Measurements from ENCODE around the gene FBXL7. TPM values are rescaled to one million over a fixed set of nuclear protein-coding genes. Genes with fewer than 3 reads are reported as not detected.

Gene FBXL7
- total and polyA plus RNA-seq, 2 experiments from 2014 or later: 4.5 to 15.2 TPM

- Histone ChIP-seq H3K4me2 (no peak overlapping the region), H4K20me1 (replicated peaks; ENCODE audit: insufficient read depth) (no peaks in the 10 kb centered on the region), H3K4me3 (no peak overlapping the region), H3K79me2 (replicated peaks; ENCODE audit: insufficient read depth) (no peaks in the 10 kb centered on the region), H3F3A (replicated peaks; ENCODE audit: low read depth) (no peaks in the 10 kb centered on the region), H2AFZ (no peak overlapping the region), H3K36me3 (ENCODE audit: insufficient read depth) (no peaks in the 10 kb centered on the region), H3K27ac (ENCODE audit: low read depth) (no peak overlapping the region), H3K4me1 (ENCODE audit: insufficient read depth) (no peaks in the 10 kb centered on the region; the same call in 1 of the 2 replicates), H3K27me3 (ENCODE audit: insufficient read depth) (no peaks in the 10 kb centered on the region), H3K9me2 (ENCODE audit: insufficient read depth) (no peaks in the 10 kb centered on the region)
- TF ChIP-seq ZNF331 (CRISPR knock-in tag; IDR thresholded peaks at IDR 0.05; ENCODE audit: low read depth): no peak
- Mint-ChIP-seq H3K4me1 (peaks cover 2% of the 10 kb centered on the region), H3K36me3 (ENCODE audit: low read depth) (no peaks in the 10 kb centered on the region), H3K9me3 (peaks cover 2% of the 10 kb centered on the region; the same call in 2 of the 3 replicates), H3K27ac (no peak overlapping the region), H3K27me3 (ENCODE audit: insufficient read depth, low read depth, poor library complexity) (peaks cover 2% of the 10 kb centered on the region), H3K4me3 (no peak overlapping the region)
- ATAC-seq (no peak), DNase-seq (ENCODE audit: low spot score) (no peak)
These were observed 321.5 kb downstream of the FBXL7 start for GRCh38 chr5:15821506-15821905.

DNA sequence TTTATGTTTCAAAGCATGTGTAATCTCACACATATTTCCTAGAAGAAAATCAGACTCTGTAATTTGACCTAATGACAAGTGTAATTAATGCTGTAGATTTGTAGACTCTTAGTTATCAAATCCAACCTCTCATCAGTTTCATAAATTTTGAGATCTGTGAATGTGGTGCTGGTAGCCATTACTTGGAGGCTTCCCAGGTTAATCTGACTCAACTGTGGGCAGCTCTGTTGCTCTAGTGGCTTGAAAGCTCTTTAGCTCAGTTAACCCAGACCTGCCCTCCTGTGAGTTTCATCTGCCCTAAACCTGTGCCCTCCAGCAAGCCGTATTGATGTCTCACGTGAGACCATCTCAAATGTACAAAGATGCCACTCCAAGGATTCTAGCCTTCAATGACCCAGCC is 323.4 kb downstream of the FBXL7 start:
- H3K36me3 ChIP-seq (ENCODE audit: insufficient read depth): no peaks in the 10 kb centered on the region
- Mint-ChIP-seq H3K4me3 (no peak overlapping the region), H3K27ac (no peak overlapping the region), H3K9me3 (no peaks in the 10 kb centered on the region; the same call in 1 of the 3 replicates), H3K27me3 (ENCODE audit: insufficient read depth, low read depth, poor library complexity) (peaks cover 2% of the 10 kb centered on the region), H3K4me1 (peaks cover 12% of the 10 kb centered on the region), H3K36me3 (ENCODE audit: low read depth) (no peaks in the 10 kb centered on the region)
- no peak overlapping the region for H3K4me2 ChIP-seq
- H3K79me2 ChIP-seq (replicated peaks; ENCODE audit: insufficient read depth): no peaks in the 10 kb centered on the region
- no peaks in the 10 kb centered on the region for H3K27me3 ChIP-seq (ENCODE audit: insufficient read depth)
- H3K4me3 ChIP-seq: no peak overlapping the region
- H3K27ac ChIP-seq (ENCODE audit: low read depth): no peak overlapping the region
- H4K20me1 ChIP-seq (replicated peaks; ENCODE audit: insufficient read depth): no peaks in the 10 kb centered on the region
- DNase-seq (ENCODE audit: low spot score): no peak
- H3F3A ChIP-seq (replicated peaks; ENCODE audit: low read depth): no peaks in the 10 kb centered on the region
- no peaks in the 10 kb centered on the region; the same call in 1 of the 2 replicates for H3K4me1 ChIP-seq (ENCODE audit: insufficient read depth)
- no peak overlapping the region for H2AFZ ChIP-seq
- H3K9me2 ChIP-seq (ENCODE audit: insufficient read depth): no peaks in the 10 kb centered on the region
- no peak for ATAC-seq
- TF ChIP-seq ETS1 (IDR thresholded peaks at IDR 0.05) (no peak), EZH2 (IDR thresholded peaks at IDR 0.05; ENCODE audit: low read depth, unreplicated experiment) (no peak), STAT1 (IDR thresholded peaks at IDR 0.05; ENCODE audit: unreplicated experiment) (no peak), REST (IDR thresholded peaks at IDR 0.05; ENCODE audit: unreplicated experiment) (no peak), ZNF114 (CRISPR knock-in tag; IDR thresholded peaks at IDR 0.05) (no peak), CREB1 (CRISPR knock-in tag; IDR thresholded peaks at IDR 0.05; ENCODE audit: low read depth) (no peak), POLR2AphosphoS5 (IDR thresholded peaks at IDR 0.05; ENCODE audit: low read depth) (no peak), JUNB (IDR thresholded peaks at IDR 0.05; ENCODE audit: unreplicated experiment) (no peak), ZNF331 (CRISPR knock-in tag; IDR thresholded peaks at IDR 0.05; ENCODE audit: low read depth) (no peak), NANOG (IDR thresholded peaks at IDR 0.05; ENCODE audit: borderline replicate concordance) (no peak)
- TF ChIP-seq, protein P1, sequence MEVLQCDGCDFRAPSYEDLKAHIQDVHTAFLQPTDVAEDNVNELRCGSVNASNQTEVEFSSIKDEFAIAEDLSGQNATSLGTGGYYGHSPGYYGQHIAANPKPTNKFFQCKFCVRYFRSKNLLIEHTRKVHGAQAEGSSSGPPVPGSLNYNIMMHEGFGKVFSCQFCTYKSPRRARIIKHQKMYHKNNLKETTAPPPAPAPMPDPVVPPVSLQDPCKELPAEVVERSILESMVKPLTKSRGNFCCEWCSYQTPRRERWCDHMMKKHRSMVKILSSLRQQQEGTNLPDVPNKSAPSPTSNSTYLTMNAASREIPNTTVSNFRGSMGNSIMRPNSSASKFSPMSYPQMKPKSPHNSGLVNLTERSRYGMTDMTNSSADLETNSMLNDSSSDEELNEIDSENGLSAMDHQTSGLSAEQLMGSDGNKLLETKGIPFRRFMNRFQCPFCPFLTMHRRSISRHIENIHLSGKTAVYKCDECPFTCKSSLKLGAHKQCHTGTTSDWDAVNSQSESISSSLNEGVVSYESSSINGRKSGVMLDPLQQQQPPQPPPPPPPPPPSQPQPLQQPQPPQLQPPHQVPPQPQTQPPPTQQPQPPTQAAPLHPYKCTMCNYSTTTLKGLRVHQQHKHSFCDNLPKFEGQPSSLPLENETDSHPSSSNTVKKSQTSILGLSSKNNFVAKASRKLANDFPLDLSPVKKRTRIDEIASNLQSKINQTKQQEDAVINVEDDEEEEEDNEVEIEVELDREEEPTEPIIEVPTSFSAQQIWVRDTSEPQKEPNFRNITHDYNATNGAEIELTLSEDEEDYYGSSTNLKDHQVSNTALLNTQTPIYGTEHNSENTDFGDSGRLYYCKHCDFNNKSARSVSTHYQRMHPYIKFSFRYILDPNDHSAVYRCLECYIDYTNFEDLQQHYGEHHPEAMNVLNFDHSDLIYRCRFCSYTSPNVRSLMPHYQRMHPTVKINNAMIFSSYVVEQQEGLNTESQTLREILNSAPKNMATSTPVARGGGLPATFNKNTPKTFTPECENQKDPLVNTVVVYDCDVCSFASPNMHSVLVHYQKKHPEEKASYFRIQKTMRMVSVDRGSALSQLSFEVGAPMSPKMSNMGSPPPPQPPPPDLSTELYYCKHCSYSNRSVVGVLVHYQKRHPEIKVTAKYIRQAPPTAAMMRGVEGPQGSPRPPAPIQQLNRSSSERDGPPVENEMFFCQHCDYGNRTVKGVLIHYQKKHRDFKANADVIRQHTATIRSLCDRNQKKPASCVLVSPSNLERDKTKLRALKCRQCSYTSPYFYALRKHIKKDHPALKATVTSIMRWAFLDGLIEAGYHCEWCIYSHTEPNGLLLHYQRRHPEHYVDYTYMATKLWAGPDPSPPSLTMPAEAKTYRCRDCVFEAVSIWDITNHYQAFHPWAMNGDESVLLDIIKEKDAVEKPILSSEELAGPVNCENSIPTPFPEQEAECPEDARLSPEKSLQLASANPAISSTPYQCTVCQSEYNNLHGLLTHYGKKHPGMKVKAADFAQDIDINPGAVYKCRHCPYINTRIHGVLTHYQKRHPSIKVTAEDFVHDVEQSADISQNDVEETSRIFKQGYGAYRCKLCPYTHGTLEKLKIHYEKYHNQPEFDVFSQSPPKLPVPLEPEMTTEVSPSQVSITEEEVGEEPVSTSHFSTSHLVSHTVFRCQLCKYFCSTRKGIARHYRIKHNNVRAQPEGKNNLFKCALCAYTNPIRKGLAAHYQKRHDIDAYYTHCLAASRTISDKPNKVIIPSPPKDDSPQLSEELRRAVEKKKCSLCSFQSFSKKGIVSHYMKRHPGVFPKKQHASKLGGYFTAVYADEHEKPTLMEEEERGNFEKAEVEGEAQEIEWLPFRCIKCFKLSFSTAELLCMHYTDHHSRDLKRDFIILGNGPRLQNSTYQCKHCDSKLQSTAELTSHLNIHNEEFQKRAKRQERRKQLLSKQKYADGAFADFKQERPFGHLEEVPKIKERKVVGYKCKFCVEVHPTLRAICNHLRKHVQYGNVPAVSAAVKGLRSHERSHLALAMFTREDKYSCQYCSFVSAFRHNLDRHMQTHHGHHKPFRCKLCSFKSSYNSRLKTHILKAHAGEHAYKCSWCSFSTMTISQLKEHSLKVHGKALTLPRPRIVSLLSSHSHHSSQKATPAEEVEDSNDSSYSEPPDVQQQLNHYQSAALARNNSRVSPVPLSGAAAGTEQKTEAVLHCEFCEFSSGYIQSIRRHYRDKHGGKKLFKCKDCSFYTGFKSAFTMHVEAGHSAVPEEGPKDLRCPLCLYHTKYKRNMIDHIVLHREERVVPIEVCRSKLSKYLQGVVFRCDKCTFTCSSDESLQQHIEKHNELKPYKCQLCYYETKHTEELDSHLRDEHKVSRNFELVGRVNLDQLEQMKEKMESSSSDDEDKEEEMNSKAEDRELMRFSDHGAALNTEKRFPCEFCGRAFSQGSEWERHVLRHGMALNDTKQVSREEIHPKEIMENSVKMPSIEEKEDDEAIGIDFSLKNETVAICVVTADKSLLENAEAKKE (CRISPR knock-in tag; IDR thresholded peaks at IDR 0.05): no peak
